H9 (cell line): ENCODE results near the gene TMOD1. TPM values are rescaled to one million over a fixed set of nuclear protein-coding genes. Genes with fewer than 3 reads are reported as not detected.

Experiments
- DNase-seq: peaks from one replicate; pipeline ENCODE4 v3.0.0-alpha.2; 2017
- H2AFZ ChIP-seq: one replicate; pipeline ENCODE4 v1.6.1; 2013; ENCODE audit warnings: mild to moderate bottlenecking, low read length, control low read depth, moderate library complexity
- H2AK5ac ChIP-seq: 2 replicates; pipeline ENCODE4 v1.6.1; 2013; ENCODE audit warnings: low read length, control low read depth, mixed read lengths; ENCODE audit not compliant: insufficient read length
- H2BK120ac ChIP-seq: one replicate; pipeline ENCODE4 v1.6.1; 2013; ENCODE audit warnings: low read depth, mild to moderate bottlenecking, low read length, control low read depth, inconsistent platforms; ENCODE audit not compliant: poor library complexity, severe bottlenecking
- H2BK12ac ChIP-seq: 2 replicates; pipeline ENCODE4 v1.6.1; 2013; ENCODE audit warnings: low read length, control low read depth, mixed read lengths, low read depth; ENCODE audit not compliant: insufficient read length
- H2BK15ac ChIP-seq: 2 replicates; pipeline ENCODE4 v1.6.1; 2013; ENCODE audit warnings: low read depth, low read length, control low read depth
- H2BK20ac ChIP-seq: one replicate; pipeline ENCODE4 v1.6.1; 2013; ENCODE audit warnings: low read depth, mild to moderate bottlenecking, low read length, control low read depth, inconsistent platforms; ENCODE audit not compliant: poor library complexity, severe bottlenecking
- H2BK5ac ChIP-seq: 2 replicates; pipeline ENCODE4 v1.6.1; 2013; ENCODE audit warnings: low read length, control low read depth, mixed read lengths; ENCODE audit not compliant: insufficient read length
- H3K14ac ChIP-seq: 2 replicates; pipeline ENCODE4 v1.6.1; 2013; ENCODE audit warnings: low read length, control low read depth; ENCODE audit not compliant: insufficient read depth
- H3K18ac ChIP-seq: 2 replicates; pipeline ENCODE4 v1.6.1; 2013; ENCODE audit warnings: low read depth, mild to moderate bottlenecking, mixed read lengths, low read length, control low read depth; ENCODE audit not compliant: insufficient read length
- H3K23ac ChIP-seq: 2 replicates; pipeline ENCODE4 v1.6.1; 2013; ENCODE audit warnings: low read length, control low read depth, mixed read lengths, low read depth; ENCODE audit not compliant: insufficient read length
- H3K23me2 ChIP-seq: 2 replicates; pipeline ENCODE4 v1.6.1; 2013; ENCODE audit warnings: low read depth, mild to moderate bottlenecking, mixed read lengths, low read length, control low read depth; ENCODE audit not compliant: insufficient read length, poor library complexity, severe bottlenecking
- H3K27ac ChIP-seq: 2 replicates; pipeline ENCODE4 v1.5.1; 2013; ENCODE audit warnings: low read length, control low read depth, mixed read lengths, low read depth; ENCODE audit not compliant: insufficient read length
- H3K27me3 ChIP-seq: 2 replicates; pipeline ENCODE4 v1.6.1; 2013; ENCODE audit warnings: low read length, control low read depth, inconsistent platforms; ENCODE audit not compliant: insufficient read depth
- H3K4ac ChIP-seq: 2 replicates; pipeline ENCODE4 v1.6.1; 2013; ENCODE audit warnings: low read depth, mild to moderate bottlenecking, control low read depth, inconsistent platforms, low read length, moderate library complexity
- H3K4me1 ChIP-seq: 2 replicates; pipeline ENCODE4 v1.6.1; 2013; ENCODE audit warnings: low read length, control low read depth, inconsistent platforms; ENCODE audit not compliant: insufficient read depth
- H3K4me2 ChIP-seq: 2 replicates; pipeline ENCODE4 v1.6.1; 2013; ENCODE audit warnings: low read length, control low read depth, mixed read lengths; ENCODE audit not compliant: insufficient read length, insufficient read depth
- H3K56ac ChIP-seq: 2 replicates; pipeline ENCODE4 v1.6.1; 2013; ENCODE audit warnings: low read depth, mild to moderate bottlenecking, mixed read lengths, low read length, control low read depth; ENCODE audit not compliant: insufficient read length
- H3K79me1 ChIP-seq: 2 replicates; pipeline ENCODE4 v1.6.1; 2013; ENCODE audit warnings: low read depth, mild to moderate bottlenecking, moderate library complexity, low read length, control low read depth, inconsistent platforms; ENCODE audit not compliant: insufficient read depth, poor library complexity, severe bottlenecking
- H3K79me2 ChIP-seq: 2 replicates; pipeline ENCODE4 v1.6.1; 2013; ENCODE audit warnings: low read length, control low read depth, inconsistent platforms; ENCODE audit not compliant: insufficient read depth
- H3K9ac ChIP-seq: 2 replicates; pipeline ENCODE4 v1.6.1; 2013; ENCODE audit warnings: low read length, control low read depth, mixed read lengths; ENCODE audit not compliant: insufficient read length; ENCODE audit errors: extremely low read depth
- H3K9me3 ChIP-seq: one replicate; pipeline ENCODE4 v1.6.1; 2013; ENCODE audit warnings: low read depth, low read length, inconsistent platforms; ENCODE audit not compliant: control insufficient read depth
- H3T11ph ChIP-seq: one replicate; pipeline ENCODE4 v1.6.1; 2013; ENCODE audit warnings: mild to moderate bottlenecking, low read length, control low read depth, inconsistent platforms
- H4K20me1 ChIP-seq: one replicate; pipeline ENCODE4 v1.6.1; 2013; ENCODE audit not compliant: control insufficient read depth, insufficient read length, insufficient read depth
- H4K5ac ChIP-seq: 2 replicates; pipeline ENCODE4 v1.6.1; 2013; ENCODE audit warnings: low read depth, mild to moderate bottlenecking, mixed read lengths, low read length, control low read depth; ENCODE audit not compliant: insufficient read length
- H4K8ac ChIP-seq: replicated peaks from 2 replicates; pipeline ENCODE4 v1.6.1; 2013; ENCODE audit warnings: low read length, control low read depth, mixed read lengths, low read depth; ENCODE audit not compliant: insufficient read length
- H4K91ac ChIP-seq: 2 replicates; pipeline ENCODE4 v1.6.1; 2013; ENCODE audit warnings: low read depth, mild to moderate bottlenecking, moderate library complexity, mixed read lengths, low read length, control low read depth; ENCODE audit not compliant: insufficient read length
- H3K27ac Mint-ChIP-seq, 3 experiments: 2 replicates in 2 of 3; 3 replicates in 1 of 3; pipeline ENCODE4 v1.8.0; 2020 to 2021; ENCODE audit warnings: mixed read lengths in 3 of 3, mild to moderate bottlenecking in 1 of 3, moderate library complexity in 1 of 3
- H3K27me3 Mint-ChIP-seq: 2 replicates; pipeline ENCODE4 v1.8.0; 2021; ENCODE audit warnings: low read depth, mild to moderate bottlenecking, moderate library complexity, mixed read lengths
- H3K36me3 Mint-ChIP-seq, 3 experiments: 2 replicates in 2 of 3; 3 replicates in 1 of 3; pipeline ENCODE4 v1.8.0; 2020 to 2021; ENCODE audit warnings: low read depth in 3 of 3, mixed read lengths in 3 of 3; ENCODE audit not compliant: insufficient read depth in 1 of 3
- H3K4me1 Mint-ChIP-seq, 2 experiments: 2 replicates each; pipeline ENCODE4 v1.8.0; 2020; ENCODE audit warnings: mixed read lengths in 2 of 2
- H3K4me3 Mint-ChIP-seq, 2 experiments: 2 replicates in 1 of 2; 3 replicates in 1 of 2; pipeline ENCODE4 v1.8.0; 2020 to 2021; ENCODE audit warnings: mild to moderate bottlenecking in 2 of 2, mixed read lengths in 2 of 2, moderate library complexity in 1 of 2
- H3K9me3 Mint-ChIP-seq, 2 experiments: 2 replicates in 1 of 2; 3 replicates in 1 of 2; pipeline ENCODE4 v1.8.0; 2020; ENCODE audit warnings: mild to moderate bottlenecking in 2 of 2, mixed read lengths in 2 of 2, moderate library complexity in 1 of 2
- WGBS: extraction: QIAGEN DNeasy Blood & Tissue Kit; methylation state at CpG from one replicate; pipeline ENCODE4 v1.1.7; 2013; ENCODE audit warnings: missing lambda C conversion rate, low lambda C conversion rate, mixed read lengths; ENCODE audit not compliant: insufficient read length; ENCODE audit errors: extremely low coverage; 5-methylcytosine and 5-hydroxymethylcytosine counted together
- total RNA-seq: library from RNA; stranded (reverse); gene quantifications from 2 replicates; pipeline ENCODE4 v1.2.1, GENCODE V29; 2021
- TF ChIP-seq, protein P1 (sequence below): fragments of 200-600 bp; sonication (generic); conservative IDR thresholded peaks from 3 replicates; pipeline ENCODE4 v1.8.0; 2021; ENCODE audit warnings: antibody characterized with exemption, mild to moderate bottlenecking

TMOD1 gene
- total RNA-seq, 1 experiment from 2014 or later, result 0.98 TPM

DNA sequence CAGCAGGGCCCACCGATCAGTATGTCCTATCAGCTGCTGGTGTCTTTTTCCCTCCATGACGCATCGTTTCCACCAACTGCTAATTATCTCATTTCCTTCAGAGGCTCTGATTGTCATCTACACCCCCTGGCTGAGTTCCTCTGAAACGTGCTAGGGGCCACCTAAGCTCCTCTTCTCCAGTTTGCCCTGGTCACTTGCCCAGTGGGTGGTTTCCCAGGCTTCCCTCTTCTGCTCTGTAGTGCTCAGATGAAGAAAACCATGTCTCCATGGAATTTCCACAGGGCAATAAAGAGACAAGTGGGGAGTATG, 66.4 kb downstream of the TMOD1 start:
- no peak overlapping the region for H3K4me3 Mint-ChIP-seq
- Histone ChIP-seq H3K9me3 (no peaks in the 10 kb centered on the region), H2BK5ac (no peak overlapping the region), H4K8ac (no peak overlapping the region), H3K4me2 (no peak overlapping the region), H3K79me2 (no peaks in the 10 kb centered on the region), H3K27me3 (no peaks in the 10 kb centered on the region; the same call in 1 of the 2 replicates), H4K20me1 (no peaks in the 10 kb centered on the region), H3K18ac (no peak overlapping the region), H3K4ac (no peak overlapping the region), H3T11ph (no peak overlapping the region), H2BK12ac (no peak overlapping the region), H4K91ac (no peak overlapping the region), H3K23me2 (no peaks in the 10 kb centered on the region), H3K9ac (no peak overlapping the region), H2BK15ac (no peak overlapping the region), H2AFZ (no peak overlapping the region), H3K27ac (no peak overlapping the region), H3K79me1 (no peaks in the 10 kb centered on the region), H2BK120ac (no peak overlapping the region), H3K4me1 (no peaks in the 10 kb centered on the region), H2AK5ac (no peak overlapping the region), H3K23ac (no peak overlapping the region), H3K56ac (no peak overlapping the region), H4K5ac (no peak overlapping the region), H3K14ac (no peak overlapping the region), H2BK20ac (no peak overlapping the region)
- no peaks in the 10 kb centered on the region; a peak in 1 of 5 replicates for H3K9me3 Mint-ChIP-seq
- no peak overlapping the region for H3K27ac Mint-ChIP-seq
- H3K4me1 Mint-ChIP-seq, result peaks cover 18 to 20% of the 10 kb centered on the region in 2 experiments
- peaks cover 6% of the 10 kb centered on the region for H3K27me3 Mint-ChIP-seq
- TF ChIP-seq, protein P1, sequence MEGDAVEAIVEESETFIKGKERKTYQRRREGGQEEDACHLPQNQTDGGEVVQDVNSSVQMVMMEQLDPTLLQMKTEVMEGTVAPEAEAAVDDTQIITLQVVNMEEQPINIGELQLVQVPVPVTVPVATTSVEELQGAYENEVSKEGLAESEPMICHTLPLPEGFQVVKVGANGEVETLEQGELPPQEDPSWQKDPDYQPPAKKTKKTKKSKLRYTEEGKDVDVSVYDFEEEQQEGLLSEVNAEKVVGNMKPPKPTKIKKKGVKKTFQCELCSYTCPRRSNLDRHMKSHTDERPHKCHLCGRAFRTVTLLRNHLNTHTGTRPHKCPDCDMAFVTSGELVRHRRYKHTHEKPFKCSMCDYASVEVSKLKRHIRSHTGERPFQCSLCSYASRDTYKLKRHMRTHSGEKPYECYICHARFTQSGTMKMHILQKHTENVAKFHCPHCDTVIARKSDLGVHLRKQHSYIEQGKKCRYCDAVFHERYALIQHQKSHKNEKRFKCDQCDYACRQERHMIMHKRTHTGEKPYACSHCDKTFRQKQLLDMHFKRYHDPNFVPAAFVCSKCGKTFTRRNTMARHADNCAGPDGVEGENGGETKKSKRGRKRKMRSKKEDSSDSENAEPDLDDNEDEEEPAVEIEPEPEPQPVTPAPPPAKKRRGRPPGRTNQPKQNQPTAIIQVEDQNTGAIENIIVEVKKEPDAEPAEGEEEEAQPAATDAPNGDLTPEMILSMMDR, result no peak
- no peaks in the 10 kb centered on the region; a peak in 1 of 7 replicates for H3K36me3 Mint-ChIP-seq
- DNase-seq, result peak; percentile 11
- no CpG with 5 or more reads among the region's 4 CpGs for WGBS
